ENCODE results near the gene GPR37L1.
"Not testable (repeated sequence)": the region's sequence is repeated elsewhere in the genome, so short reads cannot be mapped to it uniquely, and the experiment has no call there.

Gene GPR37L1

GRCh38 chr1:202106340-202107254 is 16.1 kb upstream of the GPR37L1 start:
- peak overlapping the region; percentile 62; the same call in 1 of the 2 replicates for H3K27ac ChIP-seq
- H2AFZ ChIP-seq (ENCODE audit: low read depth) = peak overlapping the region; percentile 42
- no peaks in the 10 kb centered on the region for H3K36me3 ChIP-seq (ENCODE audit: insufficient read depth)
- TF ChIP-seq CTCF (conservative IDR thresholded peaks at IDR 0.05; ENCODE audit: low read depth, low read length) = no peak
- H3K4me2 ChIP-seq = peak overlapping the region; percentile 19; the same call in 1 of the 2 replicates
- H3K9ac ChIP-seq = peak overlapping the region; percentile 21; the same call in 1 of the 2 replicates
- H3K27me3 ChIP-seq (ENCODE audit: insufficient read depth, low read depth) = no peaks in the 10 kb centered on the region
- no peaks in the 10 kb centered on the region for H4K20me1 ChIP-seq (ENCODE audit: insufficient read depth)
- H3K79me2 ChIP-seq (ENCODE audit: insufficient read depth, low read depth) = no peaks in the 10 kb centered on the region
- H3K4me3 ChIP-seq (IDR thresholded peaks at IDR 0.05; ENCODE audit: insufficient read depth, low read depth, low read length) = no peak overlapping the region
- H3K4me1 ChIP-seq (ENCODE audit: low read depth, poor library complexity, severe bottlenecking) = peaks cover 36% of the 10 kb centered on the region

- Histone ChIP-seq H3K27ac (no peak overlapping the region), H4K20me1 (ENCODE audit: insufficient read depth) (no peaks in the 10 kb centered on the region), H3K4me1 (ENCODE audit: low read depth, poor library complexity, severe bottlenecking) (peaks cover 36% of the 10 kb centered on the region), H3K79me2 (ENCODE audit: insufficient read depth, low read depth) (no peaks in the 10 kb centered on the region), H2AFZ (ENCODE audit: low read depth) (no peak overlapping the region), H3K27me3 (ENCODE audit: insufficient read depth, low read depth) (no peaks in the 10 kb centered on the region), H3K4me3 (IDR thresholded peaks at IDR 0.05; ENCODE audit: insufficient read depth, low read depth, low read length) (no peak overlapping the region), H3K36me3 (ENCODE audit: insufficient read depth) (no peaks in the 10 kb centered on the region), H3K9ac (no peak overlapping the region), H3K4me2 (no peak overlapping the region)
- TF ChIP-seq CTCF (conservative IDR thresholded peaks at IDR 0.05; ENCODE audit: low read depth, low read length) = no peak
Observed at GRCh38 chr1:202107321-202107761, 15.4 kb upstream of the GPR37L1 start.

- Histone ChIP-seq H3K79me2 (ENCODE audit: insufficient read depth, low read depth) (no peaks in the 10 kb centered on the region), H2AFZ (ENCODE audit: low read depth) (no peak overlapping the region), H3K9ac (no peak overlapping the region), H3K36me3 (ENCODE audit: insufficient read depth) (no peaks in the 10 kb centered on the region), H3K4me2 (no peak overlapping the region), H3K27me3 (ENCODE audit: insufficient read depth, low read depth) (no peaks in the 10 kb centered on the region), H4K20me1 (ENCODE audit: insufficient read depth) (no peaks in the 10 kb centered on the region), H3K4me1 (ENCODE audit: low read depth, poor library complexity, severe bottlenecking) (peaks cover 40% of the 10 kb centered on the region), H3K4me3 (IDR thresholded peaks at IDR 0.05; ENCODE audit: insufficient read depth, low read depth, low read length) (no peak overlapping the region), H3K27ac (no peak overlapping the region)
- no peak for TF ChIP-seq CTCF (conservative IDR thresholded peaks at IDR 0.05; ENCODE audit: low read depth, low read length)
Observed at GRCh38 chr1:202107801-202108731, 14.7 kb upstream of the GPR37L1 start.

- H2AFZ ChIP-seq (ENCODE audit: low read depth) = no peak overlapping the region
- no peak for TF ChIP-seq CTCF (conservative IDR thresholded peaks at IDR 0.05; ENCODE audit: low read depth, low read length)
- H3K79me2 ChIP-seq (ENCODE audit: insufficient read depth, low read depth) = no peaks in the 10 kb centered on the region
- H3K4me1 ChIP-seq (ENCODE audit: low read depth, poor library complexity, severe bottlenecking) = peaks cover 54% of the 10 kb centered on the region
- H3K36me3 ChIP-seq (ENCODE audit: insufficient read depth) = no peaks in the 10 kb centered on the region
- H3K27ac ChIP-seq = no peak overlapping the region
- no peak overlapping the region for H3K4me2 ChIP-seq
- H3K27me3 ChIP-seq (ENCODE audit: insufficient read depth, low read depth) = no peaks in the 10 kb centered on the region
- H3K9ac ChIP-seq = no peak overlapping the region
- H3K4me3 ChIP-seq (IDR thresholded peaks at IDR 0.05; ENCODE audit: insufficient read depth, low read depth, low read length) = no peak overlapping the region
- H4K20me1 ChIP-seq (ENCODE audit: insufficient read depth) = no peaks in the 10 kb centered on the region
Observed at GRCh38 chr1:202110977-202111376, 11.7 kb upstream of the GPR37L1 start.

DNA sequence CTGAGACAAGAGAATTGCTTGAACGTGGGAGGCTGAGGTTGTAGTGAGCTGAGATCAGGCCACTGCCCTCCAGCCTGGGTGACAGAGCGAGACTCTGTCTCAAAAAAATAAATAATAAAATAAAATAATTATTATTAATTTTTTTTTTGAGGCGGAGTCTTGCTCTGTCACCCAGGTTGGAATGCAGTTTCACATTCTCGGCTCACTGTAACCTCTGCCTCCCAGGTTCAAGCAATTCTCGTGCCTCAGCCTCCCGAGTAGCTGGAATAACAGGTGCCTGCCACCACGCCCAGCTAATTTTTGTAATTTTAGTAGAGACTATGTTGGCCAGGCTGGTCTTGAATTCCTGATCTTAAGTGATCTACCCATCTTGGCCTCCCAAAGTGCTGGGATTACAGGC is 11.1 kb upstream of the GPR37L1 start:
- H4K20me1 ChIP-seq (ENCODE audit: insufficient read depth); H3K4me3 ChIP-seq (IDR thresholded peaks at IDR 0.05; ENCODE audit: insufficient read depth, low read depth, low read length); H3K9ac ChIP-seq; H3K27me3 ChIP-seq (ENCODE audit: insufficient read depth, low read depth); H2AFZ ChIP-seq (ENCODE audit: low read depth); H3K79me2 ChIP-seq (ENCODE audit: insufficient read depth, low read depth); H3K27ac ChIP-seq; H3K4me2 ChIP-seq; H3K36me3 ChIP-seq (ENCODE audit: insufficient read depth): not testable (repeated sequence)
- H3K4me1 ChIP-seq (ENCODE audit: low read depth, poor library complexity, severe bottlenecking) = peaks cover 48% of the 10 kb centered on the region

Measured in KMS-11 (cell line).